HG03354 (cell line): ENCODE results near the gene KRT6B.
"Not testable (repeated sequence)": the region's sequence is repeated elsewhere in the genome, so short reads cannot be mapped to it uniquely, and the experiment has no call there.

Experiments
- ATAC-seq: cut with Tn5 transposase; IDR thresholded peaks from one replicate; pipeline ENCODE4 v1.9.1; 2021; ENCODE audit warnings: mild to moderate bottlenecking; ENCODE audit not compliant: unreplicated experiment, poor library complexity, severe bottlenecking

The KRT6B gene

DNA sequence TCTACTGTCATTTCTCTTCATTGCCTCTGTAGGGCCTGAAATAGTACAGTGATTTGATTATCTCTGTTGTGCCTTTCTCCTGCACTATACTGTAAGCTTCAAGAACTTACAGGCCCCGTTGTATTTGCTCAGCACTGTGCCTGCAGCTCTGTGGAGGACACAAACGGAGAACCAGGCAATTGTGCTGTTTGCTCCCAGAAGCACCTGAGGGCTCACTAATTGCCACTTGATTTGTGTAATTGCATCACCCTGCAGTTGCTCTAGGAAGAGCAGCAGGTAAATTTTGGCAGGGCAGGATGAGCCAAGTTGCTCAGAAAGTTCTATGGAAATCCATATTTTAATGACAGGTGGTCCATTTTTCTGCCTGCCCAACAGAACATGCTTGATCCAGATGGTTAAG lies 34.2 kb downstream of the KRT6B start:
- ATAC-seq: no peak

DNA sequence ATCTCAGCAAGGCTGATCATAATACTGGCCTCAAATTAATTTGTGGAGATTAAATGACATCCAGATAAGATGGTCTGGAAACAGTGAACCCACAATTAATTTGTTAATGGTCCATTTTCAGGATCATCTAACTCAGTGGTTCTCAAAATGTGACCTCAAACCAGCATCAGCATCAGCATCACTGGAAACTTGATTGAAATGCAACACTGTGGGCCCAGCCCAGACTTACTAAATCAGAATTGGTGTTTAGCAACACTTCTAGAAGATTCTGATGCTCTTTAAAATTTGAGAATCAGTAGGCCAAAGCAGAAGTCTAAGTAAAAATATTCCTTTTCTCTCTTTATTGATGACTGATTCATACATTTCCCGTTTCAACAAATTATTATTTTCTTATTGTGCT lies 35.2 kb downstream of the KRT6B start:
- no peak for ATAC-seq

DNA sequence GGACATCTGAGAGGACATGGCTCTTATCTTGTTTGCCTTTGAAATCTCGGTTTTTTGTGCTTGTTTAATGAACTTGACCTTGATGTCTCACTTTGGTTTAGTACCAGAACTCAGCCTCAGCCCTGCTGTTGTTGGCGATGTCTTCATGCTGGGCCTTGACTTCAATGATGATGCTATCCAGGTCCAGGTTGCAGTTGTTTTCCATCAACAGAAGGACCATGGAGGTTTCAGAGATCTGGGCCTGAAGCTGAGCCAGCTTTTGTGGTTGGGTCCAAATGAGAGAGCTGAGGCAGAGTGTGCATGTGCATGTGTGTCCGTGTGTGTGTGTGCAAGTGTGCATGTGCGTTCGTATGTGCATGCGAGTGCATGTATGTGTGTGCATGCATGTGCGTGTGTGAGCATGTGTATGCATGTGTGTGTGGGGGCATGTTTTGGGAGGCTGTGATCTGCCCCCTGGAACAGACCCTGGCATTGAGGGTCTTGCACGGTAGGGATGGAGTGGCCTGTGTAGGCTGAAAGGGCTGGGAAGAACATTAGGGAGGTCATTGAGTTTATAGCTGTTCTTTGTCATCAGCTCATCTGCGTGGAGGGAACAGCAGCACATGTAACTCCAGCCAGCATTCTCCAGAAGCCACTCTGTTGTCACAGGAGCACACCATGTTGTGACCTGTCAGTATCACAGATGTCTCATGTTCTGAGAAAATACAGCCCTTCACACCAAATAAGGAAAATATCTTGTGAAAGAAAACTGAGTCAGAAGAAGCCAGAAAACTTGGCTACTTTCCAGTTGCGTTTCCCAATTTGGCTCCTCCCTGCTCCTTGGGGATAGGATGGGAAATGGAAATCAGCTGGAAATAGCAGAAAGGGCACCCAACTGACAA lies 35.8 kb downstream of the KRT6B start:
- ATAC-seq: no peak

DNA sequence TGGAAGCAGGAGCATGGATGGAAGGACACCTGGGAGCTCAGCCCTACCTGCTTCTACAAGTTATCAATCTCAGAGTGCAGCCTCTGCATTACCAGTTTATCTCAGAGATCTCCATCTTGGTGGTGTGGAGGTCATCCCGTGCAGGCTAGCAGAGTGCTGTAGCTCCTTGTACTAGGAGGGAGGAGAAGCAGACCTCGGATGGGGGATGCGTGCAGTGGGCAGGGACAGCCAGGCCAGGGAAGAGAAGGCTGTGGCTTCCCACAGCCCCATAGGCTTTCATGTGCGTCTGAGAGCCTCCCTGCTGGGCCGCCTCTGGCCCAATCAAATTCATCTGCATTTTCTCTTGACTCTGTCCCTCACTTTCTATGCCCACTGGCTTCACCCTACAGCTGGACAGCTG lies 37.0 kb downstream of the KRT6B start:
- ATAC-seq: no peak

DNA sequence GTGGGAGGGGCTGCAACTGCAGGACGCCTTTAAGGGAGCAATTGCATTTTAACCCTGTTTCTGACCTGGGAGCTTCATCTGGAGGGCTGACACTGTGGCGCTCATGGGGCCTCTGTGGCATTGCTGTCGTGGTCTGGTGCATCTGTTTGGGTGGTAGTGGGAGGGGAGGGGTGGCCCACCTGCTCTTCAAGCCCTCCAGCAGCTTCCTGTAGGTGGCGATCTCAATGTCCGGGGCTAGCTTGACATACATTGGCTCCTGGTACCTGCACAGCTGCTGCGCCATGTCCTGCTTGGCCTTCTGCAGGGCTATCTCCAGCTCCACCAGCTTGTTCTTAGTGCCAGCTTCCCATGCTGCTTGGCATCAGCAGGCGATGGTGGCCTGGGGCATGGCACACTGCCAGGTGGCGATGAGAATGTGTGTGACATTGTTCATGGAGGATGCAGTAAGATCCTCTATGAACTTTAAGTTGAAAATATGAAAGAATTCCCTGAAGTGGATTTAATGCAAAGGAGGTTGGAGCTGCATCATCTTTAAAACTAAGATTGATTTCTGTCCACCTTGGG lies 38.1 kb downstream of the KRT6B start:
- no peak for ATAC-seq

DNA sequence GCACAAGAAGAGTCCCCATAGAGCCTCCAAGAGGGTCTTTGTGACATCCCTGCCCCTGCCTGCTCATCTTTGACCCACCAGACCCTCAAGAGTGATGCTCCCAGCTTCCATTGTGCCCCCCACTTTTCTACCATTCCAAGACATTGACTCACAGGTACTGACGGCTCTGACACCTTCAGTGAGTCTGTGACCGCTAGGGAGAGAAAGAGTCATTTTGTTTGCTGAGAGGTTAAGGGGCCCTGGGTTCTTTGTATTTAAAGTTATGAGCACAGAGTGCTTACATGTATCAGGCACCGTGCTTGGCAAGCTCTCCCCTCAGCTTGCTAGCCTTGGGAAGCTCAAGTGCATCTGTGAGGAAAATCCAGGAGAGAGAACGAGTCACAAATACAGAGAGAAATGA lies 38.7 kb downstream of the KRT6B start:
- no peak for ATAC-seq

DNA sequence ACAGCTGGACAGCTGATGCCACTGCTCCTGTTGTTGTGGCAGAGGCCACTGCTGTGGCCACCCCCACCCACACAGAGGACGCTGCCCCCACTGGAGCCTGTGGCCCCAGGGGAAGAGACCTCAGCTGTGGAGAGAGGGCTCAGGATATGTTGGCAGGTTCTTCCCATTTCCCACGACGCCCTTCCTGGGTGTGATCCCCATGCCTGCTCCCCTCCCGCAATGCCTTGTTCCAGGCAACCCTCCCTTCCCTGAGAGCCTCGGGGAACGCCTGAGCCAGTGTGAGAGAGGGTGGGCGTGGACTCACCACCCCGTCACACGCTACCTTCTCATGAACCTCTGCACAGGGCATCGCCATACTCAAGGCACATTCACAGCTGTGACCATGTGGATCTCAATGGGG lies 40.1 kb downstream of the KRT6B start:
- ATAC-seq: no peak

DNA sequence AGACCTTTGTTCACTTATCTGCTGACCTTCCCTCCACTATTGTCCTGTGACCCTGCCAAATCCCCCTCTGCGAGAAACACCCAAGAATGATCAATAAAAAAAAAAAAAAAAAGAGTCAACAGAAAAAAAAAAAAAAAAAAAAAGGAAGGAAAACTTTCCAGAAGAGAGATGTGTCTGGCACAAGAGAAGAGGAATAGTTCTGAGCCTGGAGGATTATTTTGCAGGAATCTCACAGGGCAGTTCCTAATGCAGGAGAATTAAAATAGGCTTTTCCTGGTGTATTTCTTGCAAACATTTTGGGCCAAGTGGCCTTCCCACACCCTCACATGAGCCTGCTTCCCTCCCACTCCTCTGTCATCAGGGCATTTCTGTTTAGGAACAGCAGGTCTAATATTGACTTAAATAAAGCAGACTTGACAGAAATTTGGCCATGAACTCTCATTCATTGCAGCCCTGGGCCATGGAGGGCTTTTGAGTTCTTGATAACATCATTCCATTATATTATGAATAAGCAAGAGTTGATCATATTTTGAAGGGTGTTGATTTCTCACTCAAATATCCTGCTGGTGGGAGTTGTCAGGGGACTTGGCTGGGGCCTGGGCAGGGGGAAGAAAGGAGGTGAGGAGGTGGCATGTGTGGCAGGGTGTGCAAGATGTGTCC lies 41.2 kb downstream of the KRT6B start:
- not testable (repeated sequence) for ATAC-seq

DNA sequence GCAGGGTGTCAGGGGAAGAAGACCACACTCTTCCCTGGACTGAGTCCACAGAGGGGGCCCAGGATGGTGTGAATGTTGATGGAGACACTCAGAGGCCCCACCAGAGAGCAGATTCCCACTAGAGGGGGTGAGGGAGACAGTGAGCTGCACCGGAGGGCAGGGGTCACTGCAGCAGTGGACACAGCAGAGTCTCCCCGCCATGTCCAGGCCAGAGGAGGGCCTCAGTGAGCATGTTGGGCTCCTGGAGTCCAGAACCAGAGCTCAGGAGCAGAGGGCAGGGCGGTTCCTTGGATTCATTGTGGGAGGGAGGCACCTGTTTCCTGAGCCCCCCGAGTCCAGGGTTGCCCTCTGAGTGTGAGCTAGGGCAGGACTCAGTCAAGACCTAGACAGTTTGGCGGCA lies 44.0 kb downstream of the KRT6B start:
- ATAC-seq: no peak

DNA sequence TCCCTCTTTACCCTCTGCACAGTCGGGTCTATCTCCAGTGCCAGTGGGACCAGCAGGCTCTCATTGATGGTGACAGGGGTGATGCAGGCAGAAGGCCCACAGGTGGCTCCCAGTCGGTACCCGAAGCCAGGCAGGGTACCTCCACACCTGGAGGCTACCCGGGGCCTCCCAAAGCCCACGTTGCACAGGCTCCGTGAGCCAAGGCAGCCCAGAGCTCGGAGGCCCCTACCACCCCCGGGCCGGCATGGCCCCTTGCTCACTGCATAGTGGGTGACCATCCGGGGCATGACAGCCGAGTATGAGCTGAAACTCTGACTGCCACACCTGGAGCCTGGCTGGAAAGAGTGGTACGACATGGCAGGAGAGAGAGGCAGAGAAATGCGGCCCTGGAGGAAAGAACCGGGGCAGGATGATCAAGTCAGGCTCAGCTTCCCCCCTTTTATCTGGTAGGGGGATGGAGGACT lies 46.0 kb downstream of the KRT6B start, which contains the start of gene KRT82:
Gene KRT82 (minus strand): TSS at position 414 of the 464 bp plus-strand sequence. CDS start 58 bp downstream, at position 356.
- ATAC-seq: no peak

DNA sequence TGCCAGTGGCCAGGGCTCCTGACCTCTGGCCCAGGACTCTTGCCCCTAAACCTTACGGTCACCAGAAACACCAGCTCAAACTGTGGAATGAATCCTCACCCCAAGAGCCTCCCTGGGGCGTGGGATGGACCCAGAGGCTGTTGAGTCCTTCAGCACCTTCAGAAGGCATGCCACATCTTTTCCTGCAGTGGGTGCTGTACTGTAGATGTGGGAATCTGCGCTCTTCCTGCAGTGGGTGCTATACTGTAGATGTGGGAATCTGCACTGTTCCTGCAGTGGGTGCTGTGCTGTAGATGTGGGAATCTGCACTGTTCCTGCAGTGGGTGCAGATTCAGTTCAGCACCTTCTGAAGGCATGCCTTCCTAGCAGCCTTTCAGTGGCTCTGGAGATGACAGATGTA lies 47.0 kb downstream of the KRT6B start:
- no peak for ATAC-seq

DNA sequence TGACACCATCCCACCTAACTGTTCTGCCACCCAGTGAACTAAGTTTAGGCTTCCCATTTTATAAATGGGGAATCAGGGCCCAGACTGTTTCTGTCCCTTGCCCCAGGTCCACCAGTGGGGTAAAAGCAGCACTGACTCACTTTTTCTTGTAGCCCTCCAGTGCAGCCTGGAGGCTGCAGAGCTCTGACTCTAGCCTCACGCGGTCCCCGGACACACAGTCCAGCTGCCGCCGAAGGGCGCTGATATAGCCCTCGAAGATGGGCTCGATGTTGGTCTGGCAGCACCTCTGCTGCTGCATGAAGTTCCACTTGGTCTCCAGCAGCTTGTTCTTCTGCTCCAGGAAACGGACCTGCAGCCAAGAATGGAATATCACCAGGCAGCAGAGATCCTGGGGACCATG lies 48.4 kb downstream of the KRT6B start:
- ATAC-seq: no peak

DNA sequence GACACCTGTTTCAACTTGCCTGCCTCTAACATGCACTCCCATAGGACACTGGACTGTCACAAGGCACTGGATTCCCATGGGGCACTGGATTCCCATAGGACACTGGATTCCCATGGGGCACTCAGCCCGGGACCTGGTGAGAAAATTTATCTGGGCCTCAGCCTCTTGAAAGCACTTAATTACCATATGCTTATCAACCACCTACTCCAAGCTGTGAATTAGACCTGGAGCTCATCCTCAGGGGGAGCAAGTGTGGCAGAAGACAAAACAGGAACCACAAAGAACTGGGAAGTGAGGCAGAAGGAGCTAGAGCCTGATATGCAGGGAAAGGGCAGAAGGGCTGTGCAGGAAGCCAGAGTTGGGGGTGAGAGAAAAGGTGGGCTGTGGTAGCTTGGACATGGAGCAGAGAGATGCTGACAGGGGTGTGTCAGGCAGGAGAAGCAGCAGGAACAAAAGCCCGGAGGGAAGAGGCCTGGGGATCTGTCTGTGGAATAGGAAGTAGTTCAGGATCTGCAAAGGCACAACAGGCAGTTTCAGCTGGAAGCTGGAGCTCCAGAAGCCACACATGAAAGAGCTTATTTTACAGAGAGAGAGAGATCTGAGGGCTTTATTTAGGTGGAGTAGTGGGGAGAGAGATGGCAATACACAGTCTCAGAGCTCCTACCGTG lies 48.9 kb downstream of the KRT6B start:
- ATAC-seq: no peak

DNA sequence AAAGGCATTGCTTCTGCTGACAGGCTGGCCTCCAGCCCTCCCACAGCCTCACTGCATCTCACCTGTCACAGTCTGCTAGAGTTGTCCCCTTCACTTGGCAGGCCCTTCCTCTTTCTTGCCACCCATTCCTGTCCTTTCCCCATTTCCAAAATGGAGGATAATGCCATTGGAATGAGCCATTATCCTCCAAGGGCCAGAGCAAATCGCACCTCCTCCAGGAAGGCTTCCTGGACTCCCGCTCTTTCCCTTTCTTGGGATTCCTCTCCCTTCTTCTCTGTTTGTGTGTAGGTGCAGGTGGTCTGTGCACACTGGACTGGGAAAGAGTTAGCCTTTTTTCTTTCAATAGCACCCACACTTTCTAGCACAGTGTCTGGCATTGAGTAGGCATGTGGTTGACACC lies 49.6 kb downstream of the KRT6B start:
- no peak for ATAC-seq

DNA sequence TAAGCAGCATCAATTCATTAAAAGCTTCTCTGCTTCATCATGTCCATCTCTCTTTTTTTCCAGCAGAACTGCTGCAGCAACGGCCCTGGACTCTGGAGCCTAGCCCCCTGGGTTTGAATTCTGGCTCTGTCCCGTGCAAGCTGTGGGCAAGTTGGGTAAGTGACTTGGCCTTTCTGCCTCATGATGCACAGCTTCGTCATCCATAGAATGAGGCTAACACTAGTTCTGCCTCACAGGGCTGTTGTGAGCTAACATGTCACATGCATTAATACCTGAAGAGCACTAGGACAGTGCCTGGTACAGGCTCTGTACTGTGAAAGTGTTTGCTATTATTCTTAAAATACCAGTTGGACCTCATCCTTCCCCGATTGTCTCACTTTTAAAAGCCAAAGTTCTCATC lies 50.0 kb downstream of the KRT6B start:
- no peak for ATAC-seq

DNA sequence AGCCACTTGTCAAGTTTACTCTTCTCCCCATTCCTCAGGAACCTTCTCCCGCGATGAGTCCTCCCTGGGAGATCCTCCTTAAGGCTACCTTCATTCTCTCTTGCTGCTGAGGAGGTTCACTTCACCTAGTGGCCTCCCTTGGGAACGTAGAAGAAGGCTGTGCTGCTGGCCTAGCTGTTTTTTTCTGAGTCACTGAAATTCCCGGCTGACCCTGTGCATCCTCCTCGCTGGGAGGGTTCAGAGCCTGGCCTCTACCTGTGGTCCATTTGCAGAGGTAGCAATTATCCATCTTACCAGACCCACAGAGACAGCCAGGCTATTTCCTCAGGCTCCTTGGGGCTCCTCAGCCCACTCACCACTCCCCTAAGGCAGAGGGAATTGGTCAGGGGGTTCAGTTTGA lies 50.4 kb downstream of the KRT6B start:
- ATAC-seq: no peak

DNA sequence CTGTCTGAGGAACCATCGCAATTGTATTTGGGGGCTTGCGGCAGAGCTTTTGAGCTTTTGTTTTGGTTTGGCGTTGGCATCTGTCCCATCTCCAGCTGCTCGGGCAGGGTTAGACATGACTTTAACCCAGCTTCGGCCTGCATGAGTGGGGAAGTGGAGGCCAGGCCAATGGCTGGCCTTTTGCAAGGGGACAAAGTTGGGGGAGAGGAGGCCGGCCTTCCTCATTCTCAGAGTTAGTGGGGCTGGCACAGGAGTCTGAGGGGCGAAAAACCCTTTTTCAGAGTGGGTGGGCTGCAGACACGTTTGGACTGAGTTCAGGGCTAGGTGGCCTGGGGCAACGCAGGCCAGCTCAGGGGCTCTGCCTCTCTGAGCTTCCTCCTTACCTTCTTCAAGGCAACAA lies 51.0 kb downstream of the KRT6B start:
- no peak for ATAC-seq

DNA sequence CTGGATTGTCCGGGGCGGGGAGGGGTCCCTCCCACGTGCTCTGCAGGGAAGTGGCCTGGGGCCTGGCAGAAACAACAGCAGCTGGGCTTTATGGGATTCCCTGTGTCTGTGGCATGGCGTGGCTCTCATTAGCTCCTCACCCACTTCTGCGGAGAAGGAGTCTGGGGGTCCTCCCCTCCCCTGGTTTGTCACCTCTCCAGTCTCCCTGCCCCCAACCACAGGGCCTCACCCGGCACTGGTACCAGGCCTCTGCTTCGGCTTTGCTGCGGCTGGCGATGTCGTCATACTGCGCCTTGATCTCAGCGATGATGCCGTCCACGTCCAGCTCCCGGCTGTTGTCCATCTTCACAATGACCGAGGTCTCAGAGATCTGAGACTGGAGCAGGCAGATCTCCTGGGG lies 52.2 kb downstream of the KRT6B start:
- ATAC-seq: no peak

DNA sequence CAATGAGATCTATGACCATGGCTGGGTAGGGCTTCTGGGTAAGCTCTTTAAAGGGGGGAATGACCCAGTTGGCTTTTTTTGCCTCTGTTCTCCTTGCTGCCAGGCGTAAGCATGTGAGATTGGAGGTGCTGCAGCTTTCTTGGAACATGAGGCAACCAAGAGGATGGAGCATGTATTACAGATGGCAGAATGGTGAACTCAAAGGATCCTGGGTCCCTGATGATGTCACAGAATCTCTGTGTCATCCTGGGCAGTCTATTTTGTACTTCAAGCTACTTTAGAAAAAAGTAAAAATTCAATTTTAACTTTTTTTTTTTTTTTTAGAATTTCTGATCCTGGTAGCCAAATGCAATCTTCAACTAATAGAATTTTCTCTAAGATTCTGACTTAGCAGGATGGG lies 53.8 kb downstream of the KRT6B start:
- ATAC-seq: no peak

DNA sequence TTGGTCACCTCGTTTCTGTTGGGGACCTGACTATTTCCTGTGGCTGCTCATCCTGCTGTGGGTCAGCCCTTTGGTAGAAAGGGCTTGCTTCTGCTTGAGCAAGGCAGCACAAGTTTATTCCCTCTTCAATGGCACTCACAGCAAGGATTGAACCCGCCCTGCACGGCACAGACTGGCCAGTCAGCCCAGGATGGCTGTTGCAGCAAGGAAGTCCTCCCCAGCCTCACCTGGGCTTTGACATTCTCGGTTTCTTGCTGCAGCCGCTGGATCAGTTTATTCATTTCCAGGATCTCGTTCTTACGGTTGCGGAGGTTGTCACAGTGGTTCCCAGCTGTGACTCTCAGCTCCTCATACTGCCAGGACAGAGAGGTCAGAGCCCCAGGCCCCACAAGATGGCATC lies 55.3 kb downstream of the KRT6B start:
- no peak for ATAC-seq
